ENCODE measurements around the gene CTSC.

GRCh38 chr11:88288560-88288959, 49.0 kb downstream of the CTSC start:
- TF ChIP-seq, protein P1, sequence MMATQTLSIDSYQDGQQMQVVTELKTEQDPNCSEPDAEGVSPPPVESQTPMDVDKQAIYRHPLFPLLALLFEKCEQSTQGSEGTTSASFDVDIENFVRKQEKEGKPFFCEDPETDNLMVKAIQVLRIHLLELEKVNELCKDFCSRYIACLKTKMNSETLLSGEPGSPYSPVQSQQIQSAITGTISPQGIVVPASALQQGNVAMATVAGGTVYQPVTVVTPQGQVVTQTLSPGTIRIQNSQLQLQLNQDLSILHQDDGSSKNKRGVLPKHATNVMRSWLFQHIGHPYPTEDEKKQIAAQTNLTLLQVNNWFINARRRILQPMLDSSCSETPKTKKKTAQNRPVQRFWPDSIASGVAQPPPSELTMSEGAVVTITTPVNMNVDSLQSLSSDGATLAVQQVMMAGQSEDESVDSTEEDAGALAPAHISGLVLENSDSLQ (IDR thresholded peaks at IDR 0.05), result no peak
- TF ChIP-seq ELF4 (IDR thresholded peaks at IDR 0.05) (no peak), ZNF384 (IDR thresholded peaks at IDR 0.05) (no peak), SP1 (IDR thresholded peaks at IDR 0.05) (no peak), HDGF (IDR thresholded peaks at IDR 0.05; ENCODE audit: borderline replicate concordance) (no peak), ARNT (IDR thresholded peaks at IDR 0.05) (no peak), FOXM1 (IDR thresholded peaks at IDR 0.05; ENCODE audit: borderline replicate concordance) (no peak), TARDBP (IDR thresholded peaks at IDR 0.05) (no peak)
